Stimulated activated CD4-positive, alpha-beta T cell treated with anti-CD3 and anti-CD28 coated beads, Interleukin-1b, Interleukin-23, amount 100 ng/mL, for 48 hours (primary cell): Measurements from ENCODE around the gene TSHB.
A peak's percentile ranks its signal among the peaks of the same experiment; 100 is the strongest.
"Not testable (repeated sequence)": the region's sequence is repeated elsewhere in the genome, so short reads cannot be mapped to it uniquely, and the experiment has no call there.

Experiments used
- DNase-seq: peaks from one replicate; pipeline ENCODE4 v3.0.0-alpha.2; 2020

TSHB gene

DNA sequence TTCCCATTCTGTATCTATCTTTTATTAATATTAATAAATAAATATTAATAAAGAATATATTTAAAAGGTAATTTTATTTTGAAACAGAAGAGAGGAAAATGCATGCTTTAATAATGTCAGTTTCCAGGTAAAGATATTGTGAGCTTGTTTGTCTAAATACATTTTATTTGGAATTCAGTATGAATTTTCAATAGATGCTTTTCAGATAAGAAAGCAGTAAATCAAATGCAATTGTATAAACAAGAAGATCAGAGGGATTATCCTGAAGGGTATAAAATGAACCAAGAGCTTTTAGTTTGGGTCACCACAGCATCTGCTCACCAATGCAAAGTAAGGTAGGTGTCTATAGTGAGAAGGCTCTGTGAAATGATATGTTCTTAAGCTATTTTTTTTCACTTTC is at the start of gene TSHB:
Gene TSHB (plus strand): TSS at position 301 of the 400 bp plus-strand sequence. CDS start 3,537 bp downstream, outside the sequence.
- no peak for DNase-seq

DNA sequence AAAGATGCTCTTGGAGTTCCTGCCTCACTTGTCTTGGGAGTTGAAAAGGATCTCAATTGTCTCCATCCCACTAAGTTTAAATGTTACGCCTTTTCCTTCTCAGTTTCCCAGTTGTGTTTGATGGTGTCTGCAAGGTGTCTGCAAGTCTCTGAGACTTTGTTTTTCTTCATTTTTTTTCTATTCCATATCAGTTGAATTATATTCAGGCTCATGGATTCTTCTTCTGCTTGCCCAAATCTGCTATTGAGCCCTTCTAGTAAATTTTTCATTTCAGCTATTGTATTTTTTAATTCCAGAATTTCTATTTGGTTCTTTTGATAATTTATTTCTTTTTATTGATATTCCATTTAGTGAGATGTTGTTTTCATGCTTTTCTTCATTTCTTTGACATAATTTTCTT is 47.4 kb upstream of the TSHB start:
- DNase-seq, result no peak

DNA sequence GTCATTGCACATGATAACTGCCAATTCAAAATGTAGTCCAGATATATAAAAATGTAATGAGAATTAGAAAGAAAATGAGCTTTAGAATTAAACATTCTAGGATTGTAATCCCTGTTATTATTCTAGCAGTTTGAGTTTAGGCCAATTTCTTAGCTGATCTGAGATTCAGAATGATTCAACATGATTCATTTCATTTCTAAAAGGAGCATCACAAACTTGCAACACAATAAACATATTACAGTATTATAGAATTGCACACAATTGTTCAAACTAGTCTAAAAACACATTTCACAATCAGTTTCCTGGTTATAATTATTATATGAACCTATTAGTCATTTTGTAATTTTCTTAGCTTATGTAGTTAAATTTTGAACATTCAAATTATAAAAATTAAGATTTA is 43.3 kb upstream of the TSHB start:
- DNase-seq, result no peak

DNA sequence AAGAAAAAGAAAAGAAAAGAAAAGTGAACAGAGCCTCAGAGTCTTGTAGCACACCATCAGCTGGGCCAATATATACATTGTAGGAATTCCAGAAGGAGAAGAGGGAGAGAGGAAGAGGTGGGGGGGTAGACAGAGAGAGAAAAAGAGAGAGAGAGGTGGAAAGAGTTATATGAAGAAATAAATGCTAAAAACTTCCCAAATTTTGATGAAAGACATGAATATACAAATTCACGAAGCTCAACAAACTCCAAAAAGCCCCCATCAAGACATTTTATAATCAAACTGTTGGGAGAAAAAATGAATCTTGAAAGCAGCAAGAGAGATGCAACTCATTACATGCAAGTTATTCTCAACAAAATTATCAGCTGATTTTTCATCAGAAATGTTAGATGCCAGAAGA is 41.5 kb upstream of the TSHB start:
- DNase-seq, result no peak

DNA sequence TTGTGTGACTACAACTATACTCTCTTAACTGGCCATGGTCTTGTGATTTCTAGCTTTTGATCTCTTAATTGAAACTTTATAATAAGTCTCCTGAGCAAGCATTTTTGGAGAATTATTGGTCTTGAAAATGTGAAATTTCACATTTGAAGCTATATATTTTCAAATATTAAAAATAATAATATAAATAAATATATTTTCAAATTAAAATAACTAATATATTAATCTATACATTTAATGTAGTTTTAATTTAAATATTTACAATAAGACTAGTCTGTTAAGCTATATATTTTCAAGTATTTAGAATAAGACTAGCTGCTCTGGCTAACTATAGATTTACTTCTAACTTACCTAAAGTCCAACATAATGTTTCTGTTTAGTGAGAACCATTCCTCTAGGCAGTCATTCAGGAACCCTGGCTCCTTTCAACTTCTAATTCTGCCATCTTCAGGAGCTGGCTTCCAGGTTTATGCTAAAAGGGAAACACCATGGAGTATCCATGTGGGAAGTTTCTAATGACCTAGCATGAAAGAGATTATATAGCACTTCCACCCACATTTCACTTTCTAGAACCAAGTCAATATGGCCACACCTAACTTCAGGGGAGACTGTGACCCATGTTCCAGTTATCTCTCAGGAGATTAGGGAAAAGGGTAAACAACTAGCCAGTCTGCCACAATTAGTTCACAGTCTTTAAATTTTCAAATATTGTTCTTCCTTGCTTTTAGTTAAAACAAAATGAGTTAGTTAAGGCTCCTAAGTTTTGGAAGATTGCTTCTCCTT is 31.9 kb upstream of the TSHB start:
- no peak for DNase-seq

DNA sequence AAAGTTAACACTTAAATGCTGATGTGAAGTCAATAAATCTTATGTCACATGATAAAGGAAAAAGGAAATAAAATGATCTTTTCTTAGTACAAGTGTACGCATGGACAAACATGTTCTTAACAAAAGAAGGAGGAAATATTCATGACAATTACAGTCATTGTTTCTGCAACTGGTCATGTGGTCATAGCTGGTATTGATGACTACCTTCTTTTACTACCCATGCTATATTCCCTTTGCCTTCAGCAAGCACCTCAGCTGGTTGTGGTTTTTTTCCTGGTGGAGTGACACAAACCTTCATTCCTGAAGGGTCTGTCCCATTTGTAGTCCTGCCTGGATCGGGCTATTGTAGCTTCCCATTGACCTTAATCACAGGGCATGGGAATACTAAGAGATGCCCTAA is 23.4 kb upstream of the TSHB start:
- DNase-seq, result no peak

DNA sequence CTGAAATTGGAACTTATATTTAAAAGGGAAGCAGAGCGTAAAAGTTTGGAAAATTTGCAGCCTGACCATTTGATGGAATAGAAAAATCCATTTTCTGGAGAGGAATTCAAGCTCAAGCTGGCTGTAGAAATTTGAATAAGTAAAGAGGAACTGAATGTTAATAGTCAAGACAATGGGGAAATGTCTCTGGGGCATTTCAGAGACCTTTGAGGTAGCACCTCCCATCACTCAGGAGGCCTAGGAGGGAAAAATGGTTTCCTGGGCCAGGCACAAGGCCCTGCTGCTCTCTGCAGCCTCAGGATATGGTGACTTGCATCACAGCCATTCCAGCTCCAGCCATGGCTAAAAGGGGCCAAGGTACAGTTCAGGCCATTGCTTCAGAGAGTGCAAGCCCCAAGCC is 17.6 kb upstream of the TSHB start:
- no peak for DNase-seq

DNA sequence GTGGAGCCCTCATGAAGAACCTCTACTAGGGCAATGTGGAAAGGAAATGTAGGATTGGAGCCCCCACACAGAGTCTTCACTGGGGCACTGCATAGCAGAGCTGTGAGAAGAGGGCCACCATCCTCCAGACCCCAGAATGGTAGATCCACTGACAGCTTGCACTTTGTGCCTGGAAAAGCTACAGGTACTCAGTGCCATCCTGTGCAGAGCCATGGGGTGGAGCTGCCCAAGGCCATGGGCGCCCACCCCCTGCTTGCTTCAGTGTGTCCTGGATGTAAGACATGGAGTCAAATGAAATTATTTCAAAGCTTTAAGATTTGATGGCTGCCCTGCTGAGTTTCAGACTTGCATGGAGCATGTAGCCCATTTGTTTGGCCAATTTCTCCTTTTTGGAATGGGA is 17.2 kb upstream of the TSHB start:
- DNase-seq, result no peak

DNA sequence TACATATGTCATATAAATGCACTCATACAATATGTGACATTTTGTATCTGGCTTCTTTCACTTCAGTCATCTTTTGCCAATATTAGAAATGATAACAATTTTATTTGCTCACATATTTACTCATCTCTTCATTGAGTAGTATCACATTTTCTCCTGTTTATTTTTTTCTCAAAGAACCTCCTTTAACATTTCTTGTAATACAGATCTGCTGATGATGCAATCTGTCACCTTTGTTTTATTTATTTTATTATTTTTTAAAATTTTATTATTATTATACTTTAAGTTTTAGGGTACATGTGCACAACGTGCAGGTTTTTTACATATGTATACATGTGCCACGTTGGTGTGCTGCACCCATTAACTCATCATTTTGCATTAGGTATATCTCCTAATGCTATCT is 15.8 kb upstream of the TSHB start:
- DNase-seq, result no peak

DNA sequence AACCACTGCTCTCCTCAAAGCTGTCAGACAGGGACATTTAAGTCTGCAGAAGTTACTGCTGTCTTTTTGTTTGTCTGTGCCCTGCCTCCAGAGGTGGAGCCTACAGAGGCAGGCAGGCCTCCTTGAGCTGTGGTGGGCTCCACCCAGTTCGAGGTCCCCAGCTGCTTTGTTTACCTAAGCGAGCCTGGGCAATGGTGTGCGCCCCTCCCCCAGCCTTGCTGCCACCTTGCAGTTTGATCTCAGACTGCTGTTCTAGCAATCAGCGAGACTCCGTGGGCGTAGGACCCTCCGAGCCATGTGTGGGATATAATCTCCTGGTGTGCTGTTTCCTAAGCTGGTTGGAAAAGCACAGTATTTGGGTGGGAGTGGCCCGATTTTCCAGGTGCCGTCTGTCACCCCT is 10.1 kb upstream of the TSHB start:
- DNase-seq, result not testable (repeated sequence)

DNA sequence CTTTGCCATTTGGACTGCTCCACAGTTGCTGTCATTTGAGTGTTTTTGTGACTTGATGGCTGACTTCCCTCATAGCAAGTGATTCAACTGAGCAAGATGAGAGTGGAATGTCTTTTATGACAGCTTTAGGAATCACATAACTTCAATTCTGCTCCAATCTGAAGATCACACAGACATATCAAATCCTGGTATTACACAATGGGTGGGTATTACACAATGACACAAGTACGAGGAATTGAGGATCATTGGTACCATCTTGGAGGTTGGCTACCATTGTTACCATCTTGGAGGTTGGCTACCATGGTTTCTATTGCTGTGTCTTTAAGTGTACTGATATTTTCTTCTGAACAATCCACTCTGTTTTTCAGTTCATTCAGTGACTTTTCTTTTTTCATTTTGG is 8.5 kb upstream of the TSHB start:
- DNase-seq, result no peak

DNA sequence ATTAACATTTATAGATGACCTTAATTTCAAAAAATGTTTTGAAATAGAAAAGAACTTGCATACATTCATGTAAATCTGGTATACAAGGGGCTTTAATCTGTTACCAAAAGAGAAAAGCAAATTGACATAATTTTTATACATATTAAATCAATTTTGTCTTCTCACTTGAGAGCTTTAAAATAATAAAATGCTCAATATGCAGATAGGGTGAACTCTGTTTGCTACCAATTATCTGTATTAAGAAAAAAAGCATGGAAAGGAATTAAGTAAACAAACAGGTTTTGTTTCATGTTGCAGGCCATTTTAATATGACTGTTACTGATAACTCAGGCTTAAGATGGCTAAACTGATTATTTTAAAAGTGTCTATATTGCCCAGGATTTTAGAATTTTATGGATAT is 6.0 kb upstream of the TSHB start:
- DNase-seq, result no peak

DNA sequence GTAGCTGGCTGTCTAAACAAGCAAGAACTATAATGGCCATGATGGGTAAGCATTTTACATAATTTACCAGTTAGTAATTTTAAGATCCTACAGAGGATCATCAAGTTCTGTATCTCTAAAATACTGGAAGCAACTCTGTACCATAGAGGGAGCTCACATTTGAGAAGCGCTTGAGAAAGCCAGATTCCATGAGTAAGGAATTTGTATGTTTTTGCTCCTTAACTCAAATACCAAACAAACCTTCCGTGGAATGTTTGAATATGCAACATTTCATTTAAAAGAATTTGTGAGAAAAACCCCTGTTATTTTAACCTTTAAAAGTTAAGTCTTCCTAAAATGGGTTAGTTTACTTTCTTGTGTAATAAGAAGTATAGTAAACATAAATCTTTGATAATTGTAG is 2.0 kb downstream of the TSHB start:
- no peak for DNase-seq

DNA sequence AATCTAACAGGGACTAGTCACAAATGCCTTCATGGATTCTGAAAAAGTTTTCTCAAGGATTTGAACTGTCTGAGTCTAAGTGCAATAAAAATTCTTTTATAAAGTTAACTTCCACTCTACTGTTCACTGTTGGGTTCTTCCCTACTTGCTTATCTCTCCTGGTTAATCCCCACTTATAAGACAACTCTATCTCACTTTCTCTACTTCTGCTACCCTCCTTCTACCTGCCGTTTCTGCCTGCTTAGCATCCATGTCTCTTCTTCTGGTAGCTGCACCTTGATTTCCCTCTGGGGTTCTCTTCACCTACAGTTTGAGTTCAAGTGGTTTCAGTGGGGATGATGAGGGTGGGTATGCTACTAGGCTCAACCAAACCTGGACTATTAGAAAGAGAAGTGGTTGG is 6.0 kb downstream of the TSHB start:
- no peak for DNase-seq

DNA sequence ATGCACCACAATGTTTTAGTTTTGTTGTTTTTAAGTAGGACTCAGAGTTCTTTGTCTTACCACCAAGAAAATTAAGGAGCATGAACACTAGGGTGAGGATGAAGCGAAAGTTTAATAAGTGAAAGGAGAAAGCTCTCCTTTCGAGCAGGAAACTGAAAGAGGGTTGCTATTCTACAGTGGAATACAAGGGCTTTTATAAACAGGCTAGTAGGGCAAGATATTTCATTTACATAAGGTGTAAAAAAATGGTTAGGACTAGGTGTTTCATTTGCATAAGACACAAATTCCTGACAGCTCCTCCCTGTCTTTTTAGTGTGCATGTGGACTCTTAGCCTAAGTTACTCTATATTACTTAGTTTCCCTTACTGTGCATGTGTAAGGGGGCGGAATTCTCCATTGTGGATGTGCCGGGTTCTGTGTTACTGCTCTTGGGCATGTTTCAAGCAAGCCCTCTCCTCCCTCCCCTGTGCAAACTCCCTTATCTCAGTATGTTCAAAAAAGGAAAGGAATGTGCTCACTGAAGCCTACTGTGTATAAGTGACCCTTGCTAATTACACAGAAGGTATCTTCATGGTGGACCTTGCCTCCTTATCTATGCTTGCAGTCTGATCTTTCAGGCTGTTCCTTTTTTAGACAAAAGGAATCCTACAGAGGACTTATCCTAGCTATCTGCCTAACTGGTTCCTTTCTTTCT is 7.3 kb downstream of the TSHB start:
- DNase-seq, result no peak

DNA sequence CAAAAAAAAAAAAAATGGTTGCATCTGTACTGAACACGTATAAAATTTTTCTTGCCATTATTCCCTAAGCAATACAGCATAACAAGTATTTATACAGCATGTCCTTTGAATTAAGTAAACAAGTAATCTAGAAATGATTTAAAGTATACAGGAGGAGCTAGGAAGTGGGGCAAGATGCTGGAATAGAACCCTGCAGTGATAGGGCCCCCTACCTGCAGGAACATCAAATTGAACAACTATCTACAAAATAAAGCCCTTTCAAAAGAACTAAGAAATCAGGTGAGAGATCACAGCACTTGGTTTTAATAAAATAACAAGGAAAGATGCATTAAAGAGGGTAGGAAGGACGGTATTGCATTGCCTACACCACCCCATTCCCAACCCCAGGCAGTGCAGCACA is 10.9 kb downstream of the TSHB start:
- DNase-seq, result no peak

DNA sequence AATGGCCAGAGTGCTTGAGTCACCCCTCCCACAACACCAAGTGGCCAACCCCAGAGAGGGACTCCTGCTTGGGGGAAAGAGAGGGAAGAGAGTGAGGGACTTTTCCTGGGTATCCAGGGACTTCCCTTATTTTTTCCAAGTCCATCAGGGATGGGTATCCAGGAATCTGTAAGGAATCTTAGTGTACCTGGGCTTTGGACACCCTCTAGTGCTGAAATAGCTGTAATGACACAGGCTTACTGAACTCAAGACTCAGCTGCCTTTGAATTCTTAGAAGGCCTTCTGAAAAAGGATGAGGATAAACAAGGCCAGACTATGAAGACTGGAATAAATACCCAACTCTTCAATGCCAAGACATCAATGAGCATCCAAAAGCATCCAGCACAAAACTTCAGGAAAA is 12.0 kb downstream of the TSHB start:
- DNase-seq, result no peak

DNA sequence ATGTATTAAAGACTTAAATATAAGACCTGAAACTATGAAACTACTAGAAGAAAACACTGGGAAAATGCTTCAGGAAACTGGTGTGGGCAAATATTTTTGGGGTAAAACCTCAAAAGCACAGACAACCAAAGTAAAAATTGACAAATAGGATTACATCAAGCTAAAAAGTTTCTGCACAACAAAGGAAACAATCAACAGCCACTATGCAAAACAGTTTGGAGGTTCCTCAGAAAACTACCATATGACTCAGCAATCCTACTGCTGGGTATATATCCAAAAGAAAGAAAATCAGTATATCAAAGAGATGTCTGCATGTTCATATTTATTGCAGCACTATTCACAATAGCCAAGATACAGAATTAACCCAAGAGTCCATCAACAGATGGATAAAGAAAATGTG is 17.1 kb downstream of the TSHB start:
- DNase-seq, result no peak

DNA sequence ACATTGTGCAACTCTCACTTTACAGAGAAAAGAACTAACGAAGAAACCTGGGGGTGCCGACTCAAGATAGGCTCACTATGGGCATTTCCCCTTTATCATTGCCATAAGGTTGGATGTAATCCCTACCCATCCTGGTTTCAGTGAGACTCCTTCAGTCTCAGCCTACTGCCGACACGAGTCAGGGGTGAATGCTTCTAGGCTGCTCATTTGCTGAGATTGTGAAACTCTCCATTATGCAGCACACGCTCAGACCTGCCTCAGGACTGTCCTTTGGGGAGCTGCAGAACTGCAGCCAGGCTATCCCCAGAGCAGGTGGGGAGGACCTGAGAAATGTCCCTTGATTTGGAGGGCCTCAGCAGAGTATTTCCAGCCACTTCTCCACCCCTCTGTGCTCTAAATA is 22.2 kb downstream of the TSHB start:
- DNase-seq, result no peak

DNA sequence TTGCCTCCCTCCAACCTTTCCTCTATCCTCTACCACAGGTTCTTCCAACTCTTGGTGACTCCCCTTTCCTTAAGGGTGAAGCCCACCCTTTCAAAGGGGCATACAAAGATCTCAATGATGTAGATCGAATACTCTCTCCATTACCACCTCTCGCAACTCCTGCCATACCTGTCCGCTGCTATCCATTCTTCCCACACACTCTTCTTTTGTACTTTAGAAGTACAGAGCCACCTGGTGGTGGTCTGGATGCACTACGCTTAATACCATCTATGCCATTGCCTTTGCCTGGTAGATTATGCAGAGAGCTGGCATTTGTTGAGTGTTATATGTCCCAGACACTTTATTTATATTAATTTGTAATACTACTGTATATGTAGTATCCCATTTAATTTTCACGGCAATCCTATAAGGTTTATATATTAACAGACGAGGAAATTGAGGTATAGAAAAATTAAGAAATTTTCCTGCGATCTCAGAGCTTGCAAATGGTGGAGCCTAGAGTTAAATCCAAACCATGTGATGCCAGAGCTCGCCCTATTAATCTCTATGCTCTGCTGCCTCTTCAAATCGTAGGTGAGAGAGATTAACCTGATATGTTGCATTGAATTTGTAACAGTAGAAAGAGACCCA is 22.9 kb downstream of the TSHB start:
- DNase-seq, result peak; percentile 56

DNA sequence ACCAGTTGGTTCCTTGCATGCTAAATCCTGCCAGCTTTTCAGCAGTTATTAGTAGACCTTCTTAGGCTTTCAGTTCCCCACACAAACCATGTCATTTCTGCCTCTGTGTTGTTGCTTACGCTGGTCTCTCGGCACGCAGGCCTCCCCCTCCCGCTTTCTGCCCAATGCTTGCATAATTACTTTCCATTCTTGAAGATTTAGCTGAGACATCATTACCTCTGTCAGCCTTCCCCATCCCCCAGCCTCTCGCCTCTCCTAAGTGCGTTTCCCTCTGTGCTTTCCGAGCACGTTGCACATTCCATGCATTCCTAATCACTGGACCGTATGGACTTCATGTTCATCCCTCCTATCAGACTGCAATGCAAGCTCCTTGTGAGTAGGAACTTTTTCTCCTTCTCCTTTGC is 26.8 kb downstream of the TSHB start:
- no peak for DNase-seq

DNA sequence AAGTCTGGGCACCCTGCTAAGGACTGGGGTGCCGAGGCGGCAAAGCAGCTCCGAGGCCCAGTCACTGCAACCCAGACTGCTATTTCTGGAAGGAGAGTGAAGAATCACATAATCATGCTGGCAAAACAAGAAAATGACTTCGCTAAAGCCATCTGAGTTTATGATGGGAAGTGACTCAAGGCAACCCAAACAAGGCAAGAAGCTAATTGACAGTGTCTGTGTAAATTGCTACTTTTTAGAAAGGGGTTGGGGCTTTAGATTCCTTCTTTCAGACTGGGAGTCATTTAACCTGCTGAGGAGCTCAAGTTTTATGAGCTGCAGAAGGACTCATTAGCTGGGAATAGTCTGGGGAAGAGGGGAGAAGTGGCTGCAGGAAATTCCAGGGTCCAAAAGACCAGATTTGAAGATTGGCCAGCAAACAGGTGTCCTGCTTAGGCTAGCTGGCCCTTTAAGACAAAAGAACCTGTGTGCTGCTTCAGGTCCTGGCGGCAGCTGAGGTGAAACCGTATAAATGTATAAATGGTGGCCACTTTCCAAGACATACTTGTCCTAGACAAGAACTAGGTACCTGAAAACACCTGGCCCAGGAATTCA is 28.1 kb downstream of the TSHB start:
- no peak for DNase-seq

DNA sequence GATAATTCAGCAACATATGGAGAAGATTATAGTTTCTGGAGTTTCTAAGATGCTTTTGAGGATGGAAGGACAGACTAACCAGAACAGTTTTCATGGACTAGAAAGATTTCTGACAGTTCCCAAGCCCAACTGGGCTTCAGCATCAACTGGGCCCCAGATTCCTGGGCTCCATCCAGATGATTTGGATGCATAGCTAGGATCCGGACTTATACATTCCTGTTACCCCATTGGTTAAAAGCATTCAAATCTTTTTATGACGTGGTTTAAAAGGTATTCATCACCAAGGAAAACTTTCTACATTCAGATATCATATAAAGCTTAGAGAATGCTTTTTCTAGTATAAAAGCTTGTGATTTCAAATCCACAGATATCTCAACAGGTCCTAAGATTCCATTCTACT is 29.7 kb downstream of the TSHB start:
- no peak for DNase-seq

DNA sequence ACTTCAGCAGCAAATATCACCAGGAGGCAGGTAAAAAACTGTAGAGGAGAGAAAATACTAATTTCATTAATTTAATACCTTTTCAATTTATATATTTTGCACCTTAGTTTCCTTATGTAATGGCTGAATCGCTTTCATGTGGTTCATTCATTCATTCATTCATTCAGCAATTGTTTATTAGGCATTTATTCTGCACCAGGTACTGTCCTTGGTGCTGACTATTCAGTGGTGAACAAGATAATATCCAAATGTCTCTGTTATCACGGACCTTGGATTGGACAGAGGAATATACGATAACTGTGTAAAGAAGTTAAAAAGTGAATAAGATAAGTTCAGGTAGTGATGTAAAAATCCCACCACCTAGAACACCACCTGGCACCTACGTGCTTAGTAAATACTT is 30.9 kb downstream of the TSHB start:
- DNase-seq, result no peak
